IMR-90 (cell line): ENCODE results near the gene FAM180A. TPM values are rescaled to one million over a fixed set of nuclear protein-coding genes. Genes with fewer than 3 reads are reported as not detected.

Source experiments
- ATAC-seq: fragments of 200-7000 bp; cut with Tn5 transposase; 2 replicates; pipeline ENCODE4 v1.9.1; 2020; ENCODE audit warnings: low read depth, mild to moderate bottlenecking, moderate library complexity
- BruUV-seq: library from RNA; stranded (reverse); fragments of 400-500 nt; replicated peaks from 2 replicates; lab custom pipeline; 2021; lab: Mats Ljungman, UMichigan
- CTCF ChIA-PET: fragments of 300-600 bp; formaldehyde crosslinking; extraction: SDS; loops from one replicate; lab custom pipeline; 2021; ENCODE audit warnings: antibody characterized with exemption; lab: Yijun Ruan, JAX
- POLR2A ChIA-PET: fragments of 300-600 bp; sonication (Branson Sonifier 250); formaldehyde crosslinking; loops from one replicate; lab custom pipeline; 2022; ENCODE audit warnings: antibody characterized with exemption; ENCODE audit not compliant: unreplicated experiment; lab: Charles Lee
- DNase-seq: peaks from one replicate; pipeline ENCODE4 v3.0.0; 2013
- H2AFZ ChIP-seq: replicated peaks from 2 replicates; pipeline ENCODE3; 2013; ENCODE audit warnings: low read length, mild to moderate bottlenecking; ENCODE audit not compliant: poor library complexity
- H2AK5ac ChIP-seq: 2 replicates; pipeline ENCODE4 v1.6.1; 2013; ENCODE audit warnings: low read depth, low read length, inconsistent platforms
- H2AK9ac ChIP-seq: replicated peaks from 2 replicates; pipeline ENCODE3; 2013; ENCODE audit warnings: mild to moderate bottlenecking, low read depth, low read length, moderate library complexity; ENCODE audit not compliant: poor library complexity
- H2BK120ac ChIP-seq: 2 replicates; pipeline ENCODE4 v1.6.1; 2013; ENCODE audit warnings: low read depth, low read length, inconsistent platforms
- H2BK15ac ChIP-seq: 3 replicates; pipeline ENCODE4 v1.6.1; 2013; ENCODE audit warnings: low read depth, low read length, inconsistent platforms
- H2BK20ac ChIP-seq: 2 replicates; pipeline ENCODE4 v1.6.1; 2013; ENCODE audit warnings: low read depth, mild to moderate bottlenecking, inconsistent platforms, low read length, moderate library complexity
- H2BK5ac ChIP-seq: 2 replicates; pipeline ENCODE4 v1.6.1; 2013; ENCODE audit warnings: mild to moderate bottlenecking, low read depth, low read length, inconsistent platforms; ENCODE audit not compliant: poor library complexity, severe bottlenecking
- H3K14ac ChIP-seq: replicated peaks from 2 replicates; pipeline ENCODE4 v1.6.1; 2013; ENCODE audit warnings: low read depth, low read length, inconsistent platforms
- H3K18ac ChIP-seq: 2 replicates; pipeline ENCODE4 v1.6.1; 2013; ENCODE audit warnings: low read depth, low read length, control low read depth
- H3K23ac ChIP-seq: 2 replicates; pipeline ENCODE4 v1.6.1; 2013; ENCODE audit warnings: low read depth, low read length, inconsistent platforms
- H3K27ac ChIP-seq: 2 replicates; pipeline ENCODE4 v1.5.1; 2013; ENCODE audit warnings: mild to moderate bottlenecking, control low read depth, low read length; ENCODE audit not compliant: insufficient read depth
- H3K27me3 ChIP-seq: 2 replicates; pipeline ENCODE4 v1.6.1; 2013; ENCODE audit warnings: low read length; ENCODE audit not compliant: control insufficient read depth, insufficient read depth
- H3K36me3 ChIP-seq: 2 replicates; pipeline ENCODE4 v1.6.1; 2013; ENCODE audit warnings: low read length, mixed read lengths; ENCODE audit not compliant: control insufficient read depth, insufficient read depth
- H3K4ac ChIP-seq: 2 replicates; pipeline ENCODE4 v1.6.1; 2013; ENCODE audit warnings: low read depth, low read length, inconsistent platforms
- H3K4me1 ChIP-seq: 2 replicates; pipeline ENCODE4 v1.6.1; 2013; ENCODE audit warnings: low read length, mixed read lengths; ENCODE audit not compliant: control insufficient read depth, insufficient read depth
- H3K4me2 ChIP-seq: 2 replicates; pipeline ENCODE4 v1.6.1; 2013; ENCODE audit warnings: low read depth, mild to moderate bottlenecking, control low read depth, low read length, moderate library complexity
- H3K4me3 ChIP-seq: 2 replicates; pipeline ENCODE4 v1.5.1; 2013; ENCODE audit warnings: low read depth, mild to moderate bottlenecking, control low read depth, low read length, moderate library complexity; ENCODE audit not compliant: insufficient read depth
- H3K56ac ChIP-seq: 2 replicates; pipeline ENCODE4 v1.6.1; 2013; ENCODE audit warnings: low read length, inconsistent platforms; ENCODE audit not compliant: insufficient read depth; ENCODE audit errors: extremely low read depth
- H3K79me1 ChIP-seq, 2 experiments: 2 replicates each; pipeline ENCODE4 v1.6.1; 2013; ENCODE audit warnings: low read length in 2 of 2, inconsistent platforms in 1 of 2, low read depth in 1 of 2
- H3K9ac ChIP-seq: 2 replicates; pipeline ENCODE4 v1.6.1; 2013; ENCODE audit warnings: low read depth, low read length, control low read depth
- H3K9me1 ChIP-seq: 2 replicates; pipeline ENCODE4 v1.6.1; 2013; ENCODE audit warnings: low read length, inconsistent platforms; ENCODE audit not compliant: insufficient read depth
- H3K9me3 ChIP-seq: 2 replicates; pipeline ENCODE4 v1.6.1; 2013; ENCODE audit warnings: low read length; ENCODE audit not compliant: control insufficient read depth, insufficient read depth
- H4K20me1 ChIP-seq: 2 replicates; pipeline ENCODE4 v1.6.1; 2013; ENCODE audit warnings: low read length, inconsistent platforms; ENCODE audit not compliant: insufficient read depth
- H4K5ac ChIP-seq: 2 replicates; pipeline ENCODE4 v1.6.1; 2013; ENCODE audit warnings: mild to moderate bottlenecking, low read depth, low read length, control low read depth
- H4K8ac ChIP-seq, 2 experiments: 2 replicates each; pipeline ENCODE4 v1.6.1; 2013; ENCODE audit warnings: low read depth in 2 of 2, low read length in 2 of 2, control low read depth in 1 of 2, inconsistent platforms in 1 of 2
- H4K91ac ChIP-seq: 2 replicates; pipeline ENCODE4 v1.6.1; 2013; ENCODE audit warnings: low read depth, low read length, inconsistent platforms; ENCODE audit not compliant: insufficient read depth
- BHLHE40 ChIP-seq: fragments of 150-350 bp; IDR thresholded peaks from 2 replicates; pipeline ENCODE4 v1.6.1; 2016; ENCODE audit warnings: mild to moderate bottlenecking, low read depth, low read length
- CEBPB ChIP-seq: IDR thresholded peaks from 2 replicates; pipeline ENCODE4 v1.6.1; 2012; ENCODE audit warnings: low read depth, low read length, improper control_type of control experiment
- CHD1 ChIP-seq: IDR thresholded peaks from 2 replicates; pipeline ENCODE4 v1.6.1; 2012; ENCODE audit warnings: low read depth, low read length, improper control_type of control experiment
- MAZ ChIP-seq: IDR thresholded peaks from 2 replicates; pipeline ENCODE4 v1.6.1; 2012; ENCODE audit warnings: low read depth, mild to moderate bottlenecking, low read length, improper control_type of control experiment, moderate library complexity, borderline replicate concordance
- MXI1 ChIP-seq: IDR thresholded peaks from 2 replicates; pipeline ENCODE4 v1.6.1; 2012; ENCODE audit warnings: low read depth, mild to moderate bottlenecking, low read length, moderate library complexity, borderline replicate concordance
- NFE2L2 ChIP-seq: fragments of 150-350 bp; IDR thresholded peaks from 2 replicates; pipeline ENCODE4 v1.6.1; 2016; ENCODE audit warnings: low read depth, mild to moderate bottlenecking, low read length
- POLR2A ChIP-seq: IDR thresholded peaks from 2 replicates; pipeline ENCODE4 v1.6.1; 2012; ENCODE audit warnings: mild to moderate bottlenecking, low read depth, low read length
- RCOR1 ChIP-seq: IDR thresholded peaks from 2 replicates; pipeline ENCODE4 v1.6.1; 2012; ENCODE audit warnings: mild to moderate bottlenecking, low read length, improper control_type of control experiment; ENCODE audit not compliant: insufficient replicate concordance
- RFX5 ChIP-seq: IDR thresholded peaks from 2 replicates; pipeline ENCODE4 v1.8.0; 2012; ENCODE audit warnings: low read depth, mild to moderate bottlenecking, low read length, moderate library complexity
- SMC3 ChIP-seq: fragments of 150-350 bp; IDR thresholded peaks from 2 replicates; pipeline ENCODE4 v1.6.1; 2016; ENCODE audit warnings: low read depth, mild to moderate bottlenecking, antibody characterized with exemption, low read length, moderate library complexity
- WGBS, 2 experiments: methylation state at CpG; one replicate each; pipeline versions ENCODE4 v1.1.5 to v1.1.7; 2013; ENCODE audit warnings: missing lambda C conversion rate in 2 of 2; ENCODE audit not compliant: insufficient read length in 1 of 2; ENCODE audit errors: extremely low coverage in 2 of 2; 5-methylcytosine and 5-hydroxymethylcytosine counted together
- dilution Hi-C: fragments of 300-500 bp; cut with HindIII; formaldehyde crosslinking; loops from one replicate; pipeline ENCODE4 v1.14.3; 2018; ENCODE audit warnings: low sequenced_read_pairs; ENCODE audit not compliant: unreplicated experiment
- in situ Hi-C: fragments of 300-500 bp; cut with MboI; formaldehyde crosslinking; loops from 3 replicates; pipeline ENCODE4 v1.14.3; 2019; ENCODE audit warnings: low sequenced_read_pairs, inconsistent platforms, mixed read lengths
- intact Hi-C: fragments of 100-400 bp; cut with micrococcal nuclease; formaldehyde crosslinking; loops from 2 replicates; pipeline ENCODE4 v1.10.0; 2022
- polyA plus RNA-seq, 3 experiments: library from polyadenylated mRNA; depleted of rRNA; stranded (reverse); fragments of >200 nt; gene quantifications; 2 replicates each; pipeline ENCODE4 v1.2.3, GENCODE V29; 2012; ENCODE audit warnings: low replicate concordance in 1 of 3
- total RNA-seq: library from RNA; depleted of rRNA; stranded (reverse); fragments of >200 nt; gene quantifications from 2 replicates; pipeline ENCODE4 v1.2.3, GENCODE V29; 2012
- TF ChIP-seq, protein P1 (sequence below): fragments of 150-350 bp; IDR thresholded peaks from 2 replicates; pipeline ENCODE4 v1.6.1; 2017; ENCODE audit warnings: mild to moderate bottlenecking, antibody characterized with exemption, low read length, low read depth
- TF ChIP-seq, protein P2 (sequence below): fragments of 150-350 bp; IDR thresholded peaks from 2 replicates; pipeline ENCODE4 v1.6.1; 2016; ENCODE audit warnings: low read depth, mild to moderate bottlenecking, low read length, moderate library complexity, borderline replicate concordance

Gene FAM180A
- total and polyA plus RNA-seq, 2 of the 4 experiments (the other 2 are of a cell fraction) = 1.3 to 2.0 TPM

GRCh38 chr7:135763261-135763660, 14.6 kb upstream of the FAM180A start:
- no peak overlapping the region for H3K4me3 ChIP-seq
- no peak overlapping the region for H3K27ac ChIP-seq
- H3K56ac ChIP-seq = no peak overlapping the region
- H2BK120ac ChIP-seq = no peak overlapping the region
- H3K9ac ChIP-seq = no peak overlapping the region
- 0 out of 2 replicates have a peak overlapping the region, but pooled peaks have one; percentile 9 for H2BK20ac ChIP-seq
- H3K9me3 ChIP-seq = no peaks in the 10 kb centered on the region
- H2AFZ ChIP-seq = no peak overlapping the region
- no peaks in the 10 kb centered on the region for H3K27me3 ChIP-seq
- H3K23ac ChIP-seq = no peak overlapping the region
- TF ChIP-seq, protein P1, sequence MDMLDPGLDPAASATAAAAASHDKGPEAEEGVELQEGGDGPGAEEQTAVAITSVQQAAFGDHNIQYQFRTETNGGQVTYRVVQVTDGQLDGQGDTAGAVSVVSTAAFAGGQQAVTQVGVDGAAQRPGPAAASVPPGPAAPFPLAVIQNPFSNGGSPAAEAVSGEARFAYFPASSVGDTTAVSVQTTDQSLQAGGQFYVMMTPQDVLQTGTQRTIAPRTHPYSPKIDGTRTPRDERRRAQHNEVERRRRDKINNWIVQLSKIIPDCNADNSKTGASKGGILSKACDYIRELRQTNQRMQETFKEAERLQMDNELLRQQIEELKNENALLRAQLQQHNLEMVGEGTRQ = no peak
- TF ChIP-seq POLR2A (no peak), NFE2L2 (no peak), CHD1 (no peak), CEBPB (no peak), SMC3 (no peak), MAZ (no peak), RCOR1 (no peak), BHLHE40 (no peak), MXI1 (no peak), RFX5 (no peak)
- TF ChIP-seq, protein P2, sequence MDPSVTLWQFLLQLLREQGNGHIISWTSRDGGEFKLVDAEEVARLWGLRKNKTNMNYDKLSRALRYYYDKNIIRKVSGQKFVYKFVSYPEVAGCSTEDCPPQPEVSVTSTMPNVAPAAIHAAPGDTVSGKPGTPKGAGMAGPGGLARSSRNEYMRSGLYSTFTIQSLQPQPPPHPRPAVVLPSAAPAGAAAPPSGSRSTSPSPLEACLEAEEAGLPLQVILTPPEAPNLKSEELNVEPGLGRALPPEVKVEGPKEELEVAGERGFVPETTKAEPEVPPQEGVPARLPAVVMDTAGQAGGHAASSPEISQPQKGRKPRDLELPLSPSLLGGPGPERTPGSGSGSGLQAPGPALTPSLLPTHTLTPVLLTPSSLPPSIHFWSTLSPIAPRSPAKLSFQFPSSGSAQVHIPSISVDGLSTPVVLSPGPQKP = no peak
- no peak overlapping the region for H4K5ac ChIP-seq
- H3K4me2 ChIP-seq = no peak overlapping the region
- H3K79me1 ChIP-seq = no peaks in the 10 kb centered on the region
- H3K4me1 ChIP-seq = peaks cover 13% of the 10 kb centered on the region
- ATAC-seq (no peak), DNase-seq (peak; percentile 33)
- no peak overlapping the region for H4K8ac ChIP-seq
- dilution Hi-C loops = no loop called here
- no peak overlapping the region for H2BK15ac ChIP-seq
- H3K4ac ChIP-seq = no peak overlapping the region
- no peak overlapping the region for H2AK9ac ChIP-seq
- H3K14ac ChIP-seq = no peak overlapping the region
- intact Hi-C loops = no loop called here
- in situ Hi-C loops = no loop called here
- H4K91ac ChIP-seq = no peak overlapping the region
- no peaks in the 10 kb centered on the region for H3K36me3 ChIP-seq
- no peak overlapping the region for H2AK5ac ChIP-seq
- POLR2A ChIA-PET = no interaction called here
- no peak overlapping the region for H2BK5ac ChIP-seq
- no peak overlapping the region for H3K18ac ChIP-seq
- H4K20me1 ChIP-seq = no peaks in the 10 kb centered on the region
- no CpG with 5 or more reads among the region's 2 CpGs for WGBS, 2 experiments
- BruUV-seq = no TSS peak
- CTCF ChIA-PET = no interaction called here
- H3K9me1 ChIP-seq = peaks cover 14% of the 10 kb centered on the region
